H1 (cell line): ENCODE data around the gene SLC13A3. TPM values are rescaled to one million over a fixed set of nuclear protein-coding genes. Genes with fewer than 3 reads are reported as not detected.

Source experiments
- CTCF ChIA-PET: fragments of 300-600 bp; sonication (Branson Sonifier 250); formaldehyde crosslinking; loops from one replicate; lab custom pipeline; 2021; ENCODE audit not compliant: partially characterized antibody; lab: Charles Lee
- POLR2A ChIA-PET: fragments of 300-600 bp; sonication (Branson Sonifier 250); formaldehyde crosslinking; loops from one replicate; lab custom pipeline; 2021; ENCODE audit warnings: inconsistent platforms; ENCODE audit not compliant: partially characterized antibody; lab: Charles Lee
- DNase-seq, 2 experiments: peaks; one replicate each; pipeline versions ENCODE4 v3.0.0 to v3.0.0-alpha.2; 2010 to 2022; ENCODE audit warnings: low spot score in 2 of 2, low read depth in 1 of 2, mixed read lengths in 1 of 2
- FAIRE-seq: peaks from 2 replicates; lab custom pipeline; 2011; peaks lifted over from hg19 to GRCh38; lab: Jason Lieb, UNC
- H2AFZ ChIP-seq: 2 replicates; pipeline ENCODE4 v1.8.1; 2012; ENCODE audit warnings: low read length, inconsistent platforms
- H2AK5ac ChIP-seq: 2 replicates; pipeline ENCODE4 v1.6.1; 2013; ENCODE audit warnings: low read depth, low read length
- H2BK120ac ChIP-seq: replicated peaks from 2 replicates; pipeline ENCODE3; 2013; ENCODE audit warnings: low read depth, low read length, inconsistent platforms
- H2BK12ac ChIP-seq: 2 replicates; pipeline ENCODE4 v1.6.1; 2013; ENCODE audit warnings: low read depth, low read length
- H2BK15ac ChIP-seq: 2 replicates; pipeline ENCODE4 v1.6.1; 2013; ENCODE audit warnings: low read length
- H2BK20ac ChIP-seq: 2 replicates; pipeline ENCODE4 v1.6.1; 2013; ENCODE audit warnings: low read length
- H2BK5ac ChIP-seq: 2 replicates; pipeline ENCODE4 v1.6.1; 2013; ENCODE audit warnings: low read depth, low read length
- H3K14ac ChIP-seq: 2 replicates; pipeline ENCODE4 v1.6.1; 2013; ENCODE audit warnings: inconsistent platforms; ENCODE audit not compliant: insufficient read length
- H3K18ac ChIP-seq: 2 replicates; pipeline ENCODE4 v1.6.1; 2013; ENCODE audit warnings: low read length; ENCODE audit errors: extremely low read depth
- H3K23ac ChIP-seq: 2 replicates; pipeline ENCODE4 v1.6.1; 2013; ENCODE audit warnings: inconsistent platforms; ENCODE audit not compliant: insufficient read length
- H3K23me2 ChIP-seq: 2 replicates; pipeline ENCODE4 v1.6.1; 2013; ENCODE audit warnings: low read depth, low read length
- H3K27ac ChIP-seq: 2 replicates; pipeline ENCODE4 v1.6.1; 2011; ENCODE audit warnings: low read depth, low read length, inconsistent platforms
- H3K27me3 ChIP-seq, 4 experiments: replicated peaks in 1 of 4; 1 replicate in 1 of 4; 2 replicates in 3 of 4; pipeline versions ENCODE4 v1.6.1 to v1.8.1; 2011 to 2013; ENCODE audit warnings: low read length in 3 of 4, mild to moderate bottlenecking in 3 of 4, inconsistent platforms in 2 of 4, mixed read lengths in 2 of 4, moderate library complexity in 1 of 4; ENCODE audit not compliant: control insufficient read depth in 3 of 4, insufficient read depth in 3 of 4; ENCODE audit errors: extremely low read depth in 1 of 4
- H3K36me3 ChIP-seq, 4 experiments: 2 replicates each; pipeline versions ENCODE4 v1.6.1 to v1.8.1; 2011 to 2013; ENCODE audit warnings: mild to moderate bottlenecking in 4 of 4, low read length in 3 of 4, moderate library complexity in 2 of 4, control low read depth in 1 of 4, inconsistent platforms in 1 of 4; ENCODE audit not compliant: insufficient read depth in 4 of 4, control insufficient read depth in 2 of 4
- H3K4ac ChIP-seq: replicated peaks from 2 replicates; pipeline ENCODE3; 2013; ENCODE audit warnings: low read length, low read depth, mixed read lengths, inconsistent platforms; ENCODE audit not compliant: insufficient read length
- H3K4me1 ChIP-seq, 4 experiments: replicated peaks in 1 of 4; 1 replicate in 1 of 4; 2 replicates in 3 of 4; pipeline versions ENCODE4 v1.6.1 to v1.8.1; 2011 to 2013; ENCODE audit warnings: low read length in 3 of 4, inconsistent platforms in 2 of 4, mixed read lengths in 1 of 4; ENCODE audit not compliant: insufficient read depth in 4 of 4, control insufficient read depth in 3 of 4
- H3K4me2 ChIP-seq, 2 experiments: 2 replicates each; pipeline versions ENCODE4 v1.6.1 to v1.8.1; 2011 to 2013; ENCODE audit warnings: low read depth in 2 of 2, low read length in 2 of 2, control low read depth in 1 of 2, inconsistent platforms in 1 of 2, mild to moderate bottlenecking in 1 of 2; ENCODE audit not compliant: insufficient read depth in 1 of 2
- H3K4me3 ChIP-seq, 4 experiments: fragments of 200-600, 300-600 bp in 1 of 4; sonication (generic), shearing (Covaris generic), sonication (Bioruptor Twin) in 1 of 4; 2 replicates each; pipeline versions ENCODE4 v1.5.1 to v1.8.1; 2011 to 2016; ENCODE audit warnings: low read length in 4 of 4, low read depth in 3 of 4, control low read depth in 2 of 4, inconsistent platforms in 2 of 4, mild to moderate bottlenecking in 2 of 4, mixed read lengths in 1 of 4, moderate library complexity in 1 of 4; ENCODE audit not compliant: insufficient read depth in 2 of 4; ENCODE audit errors: extremely low read depth in 1 of 4
- H3K56ac ChIP-seq: replicated peaks from 2 replicates; pipeline ENCODE3; 2013; ENCODE audit warnings: low read depth, mild to moderate bottlenecking, mixed read lengths, low read length, inconsistent platforms; ENCODE audit not compliant: insufficient read length
- H3K79me1 ChIP-seq: 2 replicates; pipeline ENCODE4 v1.6.1; 2013; ENCODE audit warnings: low read depth, low read length, control low read depth
- H3K79me2 ChIP-seq, 2 experiments: 2 replicates each; pipeline versions ENCODE4 v1.6.1 to v1.8.1; 2012 to 2013; ENCODE audit warnings: low read length in 2 of 2, mild to moderate bottlenecking in 2 of 2, inconsistent platforms in 1 of 2; ENCODE audit not compliant: insufficient read depth in 2 of 2, control insufficient read depth in 1 of 2
- H3K9ac ChIP-seq, 4 experiments: replicated peaks in 1 of 4; 1 replicate in 1 of 4; 2 replicates in 3 of 4; pipeline versions ENCODE4 v1.6.1 to v1.8.1; 2011 to 2013; ENCODE audit warnings: low read depth in 3 of 4, low read length in 3 of 4, control low read depth in 2 of 4, mild to moderate bottlenecking in 2 of 4, moderate library complexity in 2 of 4, inconsistent platforms in 1 of 4; ENCODE audit errors: extremely low read depth in 1 of 4
- H3K9me3 ChIP-seq, 2 experiments: 2 replicates each; pipeline versions ENCODE4 v1.6.1 to v1.8.1; 2012 to 2013; ENCODE audit warnings: mild to moderate bottlenecking in 2 of 2, moderate library complexity in 2 of 2, control low read depth in 1 of 2, inconsistent platforms in 1 of 2, low read depth in 1 of 2, low read length in 1 of 2, mixed read lengths in 1 of 2; ENCODE audit not compliant: insufficient read depth in 2 of 2
- H4K20me1 ChIP-seq, 2 experiments: replicated peaks in 1 of 2; 2 replicates each; pipeline versions ENCODE3 to v1.8.1; 2011 to 2013; ENCODE audit warnings: inconsistent platforms in 2 of 2, low read length in 2 of 2, mild to moderate bottlenecking in 1 of 2; ENCODE audit not compliant: insufficient read depth in 2 of 2, control insufficient read depth in 1 of 2
- H4K5ac ChIP-seq: 2 replicates; pipeline ENCODE4 v1.6.1; 2013; ENCODE audit warnings: low read length, low read depth, mixed read lengths, inconsistent platforms; ENCODE audit not compliant: insufficient read length
- H4K8ac ChIP-seq: 2 replicates; pipeline ENCODE4 v1.8.0; 2013; ENCODE audit warnings: mild to moderate bottlenecking, moderate library complexity, low read length, inconsistent platforms; ENCODE audit not compliant: insufficient read depth; ENCODE audit errors: extremely low read depth
- H4K91ac ChIP-seq: replicated peaks from 2 replicates; pipeline ENCODE3; 2013; ENCODE audit warnings: low read length, mixed read lengths, inconsistent platforms; ENCODE audit not compliant: insufficient read length
- BCL11A ChIP-seq, 2 experiments: IDR thresholded peaks; one replicate each; pipeline ENCODE4 v1.6.1; 2011; ENCODE audit warnings: low read depth in 2 of 2, low read length in 2 of 2, mild to moderate bottlenecking in 2 of 2
- SIRT6 ChIP-seq: IDR thresholded peaks from one replicate; pipeline ENCODE4 v1.7.1; 2012; ENCODE audit warnings: low read length, inconsistent platforms
- SP1 ChIP-seq: IDR thresholded peaks from 2 replicates; pipeline ENCODE4 v1.6.1; 2011; ENCODE audit warnings: low read depth, low read length
- TAF1 ChIP-seq: IDR thresholded peaks from 2 replicates; pipeline ENCODE4 v1.6.1; 2011; ENCODE audit warnings: mild to moderate bottlenecking, low read depth, low read length
- USF2 ChIP-seq: IDR thresholded peaks from 2 replicates; pipeline ENCODE4 v1.6.1; 2011; ENCODE audit warnings: low read length, improper control_type of control experiment
- WGBS, 2 experiments: shearing (Covaris generic) in 1 of 2; methylation state at CpG; one replicate each; pipeline versions ENCODE4 v1.1.6 to v1.1.7; 2013 to 2015; ENCODE audit warnings: low lambda C conversion rate in 2 of 2, mixed read lengths in 2 of 2, inconsistent platforms in 1 of 2, low coverage in 1 of 2, missing lambda C conversion rate in 1 of 2; ENCODE audit not compliant: insufficient replicate concordance in 2 of 2, insufficient coverage in 1 of 2, insufficient read length in 1 of 2; ENCODE audit errors: extremely low coverage in 1 of 2, missing lambda C conversion rate in 1 of 2; 5-methylcytosine and 5-hydroxymethylcytosine counted together
- polyA plus RNA-seq, 7 experiments: library from polyadenylated mRNA; depleted of rRNA in 3 of 7; stranded (reverse) in 5 of 7; unstranded in 2 of 7; fragments of >200 nt in 5 of 7; fragments of 200-250 nt in 2 of 7; gene quantifications; 1 replicate in 5 of 7; 2 replicates in 1 of 7; 4 replicates in 1 of 7; pipeline versions ENCODE4 v1.2.1 to v1.2.3, GENCODE V29; 2011 to 2013; ENCODE audit warnings: missing spikeins in 2 of 7, mixed read lengths in 2 of 7
- total RNA-seq: library from RNA; stranded (reverse); fragmentation: NEBNext Ultra II Directional; extraction: Animal tissue kit (Norgen Biotek cat#: 25700); gene quantifications from 2 replicates; pipeline ENCODE4 v1.2.1, GENCODE V29; 2021

SLC13A3 gene
- total and polyA plus RNA-seq, 2 of the 8 experiments (the other 6 are each of a cell fraction or from before 2014, with no cell fraction given) = 9.4 to 12.6 TPM

GRCh38 chr20:46587986-46588385 is 63.3 kb downstream of the SLC13A3 start:
- Histone ChIP-seq H2BK15ac (no peak overlapping the region), H3K4me2 (no peak overlapping the region), H4K91ac (no peak overlapping the region), H2AFZ (no peak overlapping the region), H4K5ac (no peak overlapping the region), H2BK12ac (no peak overlapping the region), H2AK5ac (no peak overlapping the region), H3K27ac (no peak overlapping the region), H3K27me3 (no peaks in the 10 kb centered on the region), H3K9me3 (no peaks in the 10 kb centered on the region), H3K14ac (no peak overlapping the region), H2BK20ac (no peak overlapping the region), H3K9ac (no peak overlapping the region), H3K79me2 (no peaks in the 10 kb centered on the region), H3K23ac (no peak overlapping the region), H4K20me1 (no peaks in the 10 kb centered on the region), H2BK5ac (no peak overlapping the region), H3K36me3 (0 out of 8 replicates have a peak, but pooled peaks cover 0 to 5% (median 0%) of the 10 kb centered on the region in 4 experiments), H3K23me2 (no peaks in the 10 kb centered on the region; the same call in 1 of the 2 replicates), H3K79me1 (no peaks in the 10 kb centered on the region), H3K4ac (no peak overlapping the region), H4K8ac (peak overlapping the region; percentile 11; the same call in 1 of the 2 replicates), H3K56ac (no peak overlapping the region), H3K4me3 (no peak overlapping the region), H3K4me1 (peaks cover 5 to 14% (median 9%) of the 10 kb centered on the region in 4 experiments; a peak in 6 of 7 replicates), H2BK120ac (no peak overlapping the region), H3K18ac (no peak overlapping the region)
- FAIRE-seq (no peak), DNase-seq (no peak)
- CTCF ChIA-PET = interaction anchor here (0.7 to 1.0 kb wide), 3 partner anchors 8 to 44 kb away, joined by 3 to 4 read pairs (median 3); no protein-coding TSS in a partner anchor
- 86% methylated on average over 7 of the region's 7 CpGs; no CpG with 5 or more reads in 1 of the 2 experiments for WGBS, 2 experiments
- POLR2A ChIA-PET = no interaction called here
- TF ChIP-seq SP1 (no peak), SIRT6 (no peak), USF2 (no peak), BCL11A (IDR thresholded peaks at IDR 0.05; ENCODE audit: low read depth in 2 of 2, low read length in 2 of 2) (no peak), TAF1 (no peak)
